ENCODE data around the gene CLEC1A.

CLEC1A gene

GRCh38 chr12:10067264-10067663 lies 31.5 kb downstream of the CLEC1A start:
- TF ChIP-seq CTCF (IDR thresholded peaks at IDR 0.05; ENCODE audit: low read depth, low read length), result no peak
- Histone ChIP-seq H3K27ac (no peak overlapping the region), H3K36me3 (no peaks in the 10 kb centered on the region), H3K27me3 (ENCODE audit: insufficient read depth, low read depth, severe bottlenecking) (no peaks in the 10 kb centered on the region), H3K9me3 (ENCODE audit: severe bottlenecking) (no peaks in the 10 kb centered on the region), H3K4me3 (ENCODE audit: low read depth, low read length) (no peak overlapping the region)
- no peak for DNase-seq

- no peaks in the 10 kb centered on the region for H3K9me3 ChIP-seq (ENCODE audit: severe bottlenecking)
- DNase-seq, result no peak
- H3K27ac ChIP-seq, result no peak overlapping the region
- no peaks in the 10 kb centered on the region for H3K36me3 ChIP-seq
- no peak for TF ChIP-seq CTCF (IDR thresholded peaks at IDR 0.05; ENCODE audit: low read depth, low read length)
- H3K4me3 ChIP-seq (ENCODE audit: low read depth, low read length), result no peak overlapping the region
- no peaks in the 10 kb centered on the region for H3K27me3 ChIP-seq (ENCODE audit: insufficient read depth, low read depth, severe bottlenecking)
Observed at GRCh38 chr12:10065241-10065640, 33.5 kb downstream of the CLEC1A start.

- no peaks in the 10 kb centered on the region for H3K9me3 ChIP-seq (ENCODE audit: severe bottlenecking)
- DNase-seq, result no peak
- H3K27ac ChIP-seq, result no peak overlapping the region
- no peak overlapping the region for H3K4me3 ChIP-seq (ENCODE audit: low read depth, low read length)
- TF ChIP-seq CTCF (IDR thresholded peaks at IDR 0.05; ENCODE audit: low read depth, low read length), result no peak
- H3K27me3 ChIP-seq (ENCODE audit: insufficient read depth, low read depth, severe bottlenecking), result no peaks in the 10 kb centered on the region
- no peaks in the 10 kb centered on the region for H3K36me3 ChIP-seq
Observed at GRCh38 chr12:10058387-10058786, 40.4 kb downstream of the CLEC1A start.

- DNase-seq, result no peak
Observed at GRCh38 chr12:10052193-10052913, 46.4 kb downstream of the CLEC1A start.

GRCh38 chr12:10048526-10048925 lies 50.3 kb downstream of the CLEC1A start:
- TF ChIP-seq CTCF (IDR thresholded peaks at IDR 0.05; ENCODE audit: low read depth, low read length), result no peak
- Histone ChIP-seq H3K27ac (no peak overlapping the region), H3K4me3 (ENCODE audit: low read depth, low read length) (no peak overlapping the region), H3K9me3 (ENCODE audit: severe bottlenecking) (no peaks in the 10 kb centered on the region), H3K36me3 (no peaks in the 10 kb centered on the region), H3K27me3 (ENCODE audit: insufficient read depth, low read depth, severe bottlenecking) (no peaks in the 10 kb centered on the region)
- DNase-seq, result no peak

More at GRCh38 chr12:10052193-10052913, 46.4 kb downstream of the CLEC1A start:
- H3K4me3 ChIP-seq (ENCODE audit: low read depth, low read length), result no peak overlapping the region
- H3K9me3 ChIP-seq (ENCODE audit: severe bottlenecking), result no peaks in the 10 kb centered on the region
- H3K27me3 ChIP-seq (ENCODE audit: insufficient read depth, low read depth, severe bottlenecking), result no peaks in the 10 kb centered on the region
- no peak for TF ChIP-seq CTCF (IDR thresholded peaks at IDR 0.05; ENCODE audit: low read depth, low read length)
- no peaks in the 10 kb centered on the region for H3K36me3 ChIP-seq
- no peak overlapping the region for H3K27ac ChIP-seq

GRCh38 chr12:10042167-10042566 lies 56.6 kb downstream of the CLEC1A start:
- Histone ChIP-seq H3K27me3 (ENCODE audit: insufficient read depth, low read depth, severe bottlenecking) (no peaks in the 10 kb centered on the region), H3K4me3 (ENCODE audit: low read depth, low read length) (no peak overlapping the region), H3K9me3 (ENCODE audit: severe bottlenecking) (no peaks in the 10 kb centered on the region), H3K27ac (no peak overlapping the region), H3K36me3 (no peaks in the 10 kb centered on the region)
- no peak for TF ChIP-seq CTCF (IDR thresholded peaks at IDR 0.05; ENCODE audit: low read depth, low read length)
- no peak for DNase-seq
